Measurements from ENCODE around the gene AMOTL2.

AMOTL2 gene

DNA sequence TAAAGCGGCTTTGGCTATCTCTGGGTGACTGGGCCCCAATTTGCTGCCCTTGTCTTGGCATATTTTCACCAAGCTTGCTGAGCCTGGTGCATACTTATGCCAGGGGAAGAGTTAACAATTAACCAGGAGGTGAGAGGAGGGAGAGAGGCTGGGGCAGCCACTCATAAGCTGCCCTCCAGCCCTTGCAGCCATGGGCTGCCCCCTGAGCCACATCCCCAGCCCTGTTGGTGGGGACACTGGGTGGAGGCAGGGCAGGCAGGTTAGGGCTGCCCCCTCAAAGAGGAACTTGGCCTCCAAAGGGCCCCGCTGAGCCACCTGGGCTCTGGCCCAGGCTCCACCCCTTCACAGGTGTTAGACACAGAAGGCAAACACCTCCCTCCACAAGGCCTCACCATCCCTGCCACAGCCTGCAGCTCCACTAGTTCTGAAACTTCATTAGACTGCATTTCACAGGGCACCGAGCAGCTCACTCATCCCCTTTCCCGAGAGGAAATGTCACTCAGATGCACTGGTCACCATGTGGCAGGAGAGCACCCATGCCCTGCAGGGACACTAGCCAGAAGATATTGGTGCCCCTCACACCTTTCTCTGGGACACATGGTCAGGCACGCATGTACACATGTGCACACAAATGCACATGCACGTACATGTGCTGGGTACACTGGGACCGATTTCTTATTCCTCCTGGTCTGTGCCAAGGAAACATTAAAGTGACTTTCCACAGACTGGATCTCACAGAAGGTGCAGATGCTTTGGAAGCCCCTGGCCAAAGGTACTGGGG lies 20.2 kb downstream of the AMOTL2 start:
- DNase-seq (ENCODE audit: low read depth in 2 of 3, low spot score in 2 of 3), result no peak

DNA sequence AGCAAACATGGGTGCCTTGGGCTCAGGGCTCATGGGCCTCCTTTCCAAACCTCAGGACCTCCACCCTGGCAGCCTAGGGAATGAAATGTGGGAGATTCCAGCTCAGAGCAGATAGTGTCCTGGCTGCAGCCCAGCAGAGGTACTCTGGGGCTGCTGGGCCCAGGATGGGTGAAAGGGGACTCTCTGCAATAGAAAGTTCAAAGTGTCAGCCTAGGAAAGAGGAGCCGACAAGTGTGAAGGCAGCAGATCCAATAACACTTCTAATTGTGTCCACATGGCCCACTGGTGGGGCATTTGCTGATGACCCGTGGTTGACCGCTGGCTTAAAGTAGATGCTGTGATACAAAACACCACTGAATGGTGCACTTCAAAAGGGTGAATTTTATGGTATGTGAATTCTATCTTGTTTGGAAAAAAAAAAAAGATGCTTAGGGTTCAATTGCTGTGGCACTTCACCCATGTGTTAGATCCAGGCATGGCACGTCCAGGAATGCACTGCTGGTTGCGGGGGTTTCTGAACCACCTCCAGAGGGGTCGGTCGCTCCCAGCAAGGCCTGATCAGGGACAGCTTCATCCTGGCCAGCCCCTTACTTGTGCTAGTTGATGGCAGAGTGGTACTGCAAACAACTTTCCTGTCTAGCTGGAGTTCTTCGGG lies 20.9 kb downstream of the AMOTL2 start:
- no peak for DNase-seq (ENCODE audit: low read depth in 2 of 3, low spot score in 2 of 3)

- DNase-seq (ENCODE audit: low read depth in 2 of 3, low spot score in 2 of 3), result no peak
These were observed 22.1 kb downstream of the AMOTL2 start for GRCh38 chr3:134352031-134352671.

GRCh38 chr3:134351427-134351826 lies 22.8 kb downstream of the AMOTL2 start:
- no peak for DNase-seq (ENCODE audit: low read depth in 2 of 3, low spot score in 2 of 3)

DNA sequence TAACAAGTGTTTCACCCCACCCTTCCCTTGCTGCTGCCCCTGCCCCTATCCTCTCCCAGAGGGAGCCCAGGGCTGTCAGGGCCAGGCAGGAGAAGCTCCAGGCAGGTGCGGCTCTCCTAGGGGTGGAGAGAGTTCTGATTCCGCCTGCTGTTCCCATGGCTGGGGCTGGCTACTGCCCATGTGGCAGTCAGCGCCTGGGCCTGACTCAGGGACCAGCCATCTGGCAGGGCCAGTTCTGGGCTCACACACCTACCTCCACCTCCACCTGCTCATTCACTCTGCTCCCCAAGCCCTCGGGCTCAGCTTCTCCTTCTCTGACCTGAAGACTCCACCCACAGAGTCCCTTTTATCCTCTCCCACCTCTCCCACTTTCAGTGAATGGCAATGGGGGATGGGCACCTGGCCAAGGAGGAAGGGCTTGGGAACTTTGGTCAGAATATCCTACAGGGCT lies 23.4 kb downstream of the AMOTL2 start:
- DNase-seq (ENCODE audit: low read depth in 2 of 3, low spot score in 2 of 3), result no peak

DNA sequence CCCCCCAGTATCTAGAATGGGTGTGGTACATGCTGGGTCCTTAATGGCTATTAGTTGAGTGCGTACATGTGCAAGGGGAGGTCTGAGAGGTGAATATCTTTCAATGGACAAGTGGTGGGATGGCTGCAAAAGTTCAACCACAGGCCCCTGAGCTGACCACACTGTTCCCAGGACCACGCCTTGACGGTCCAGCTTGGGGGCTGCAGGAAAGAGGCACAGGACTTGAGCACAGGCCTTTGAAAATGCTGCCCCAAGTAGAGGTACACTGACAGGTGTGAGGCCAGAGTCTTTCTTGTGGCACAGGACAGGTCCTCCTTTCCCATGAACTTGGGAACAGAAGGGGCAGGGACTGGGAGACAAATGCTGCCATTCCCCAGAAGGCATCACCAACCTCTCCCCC lies 24.0 kb downstream of the AMOTL2 start:
- DNase-seq (ENCODE audit: low read depth in 2 of 3, low spot score in 2 of 3), result no peak

DNA sequence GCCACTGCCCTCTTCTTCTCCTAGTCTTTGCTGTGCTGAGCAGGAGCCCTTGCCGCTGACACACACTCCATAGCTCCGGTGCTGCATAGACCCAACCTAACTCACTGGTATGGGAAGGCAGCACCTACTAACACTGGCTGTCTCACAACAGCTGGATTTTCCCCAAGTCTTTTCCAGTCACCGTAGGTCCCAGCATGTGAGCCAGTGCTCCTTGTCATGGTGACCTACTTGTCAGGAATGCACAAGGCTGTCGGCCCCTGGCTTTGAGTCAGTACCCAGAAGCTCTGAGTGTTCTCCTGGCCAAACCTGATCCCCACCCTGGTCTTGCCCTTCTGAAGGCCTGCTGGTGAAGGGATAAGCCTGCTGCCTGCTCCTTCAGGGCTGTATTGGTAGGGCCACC lies 25.7 kb downstream of the AMOTL2 start:
- no peak for DNase-seq (ENCODE audit: low read depth in 2 of 3, low spot score in 2 of 3)

DNA sequence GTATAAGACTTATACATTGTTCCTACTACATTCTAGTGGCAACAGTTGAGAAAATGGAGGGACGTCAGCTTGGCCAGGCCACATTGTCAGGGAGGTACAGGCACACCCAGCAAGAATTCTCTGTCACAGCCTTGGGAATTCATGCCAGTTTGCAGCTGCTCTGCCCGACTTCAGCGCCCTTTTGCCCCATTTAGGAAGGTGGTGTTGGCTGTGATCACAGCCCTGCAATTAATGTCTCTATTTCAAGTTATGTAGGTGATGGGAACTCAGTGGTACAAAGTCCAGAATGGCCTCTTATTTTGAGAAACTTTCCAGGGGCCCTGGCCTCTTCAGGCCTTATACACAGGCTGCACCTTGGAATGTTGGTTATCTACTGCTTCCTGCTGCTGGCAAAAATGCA lies 26.7 kb downstream of the AMOTL2 start:
- DNase-seq (ENCODE audit: low read depth in 2 of 3, low spot score in 2 of 3), result no peak

DNA sequence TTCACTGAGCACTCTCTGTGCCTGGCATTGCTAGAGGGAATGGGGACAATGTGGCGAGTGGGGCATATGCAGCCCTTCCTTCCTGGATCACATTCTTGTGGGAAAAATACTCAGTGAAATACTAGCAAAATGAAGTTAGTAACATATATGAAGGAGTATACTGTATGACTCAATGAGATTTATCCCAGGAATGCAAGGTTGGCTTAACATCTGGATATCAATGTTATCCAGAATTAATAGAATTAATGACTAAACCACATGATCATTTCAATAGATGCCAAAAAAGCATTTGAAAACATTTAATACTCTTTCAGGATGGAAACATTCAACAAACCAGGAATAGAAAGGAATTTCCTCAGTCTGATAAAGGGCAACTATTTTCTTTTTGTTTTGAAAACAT lies 27.5 kb downstream of the AMOTL2 start:
- DNase-seq (ENCODE audit: low read depth in 2 of 3, low spot score in 2 of 3), result no peak

DNA sequence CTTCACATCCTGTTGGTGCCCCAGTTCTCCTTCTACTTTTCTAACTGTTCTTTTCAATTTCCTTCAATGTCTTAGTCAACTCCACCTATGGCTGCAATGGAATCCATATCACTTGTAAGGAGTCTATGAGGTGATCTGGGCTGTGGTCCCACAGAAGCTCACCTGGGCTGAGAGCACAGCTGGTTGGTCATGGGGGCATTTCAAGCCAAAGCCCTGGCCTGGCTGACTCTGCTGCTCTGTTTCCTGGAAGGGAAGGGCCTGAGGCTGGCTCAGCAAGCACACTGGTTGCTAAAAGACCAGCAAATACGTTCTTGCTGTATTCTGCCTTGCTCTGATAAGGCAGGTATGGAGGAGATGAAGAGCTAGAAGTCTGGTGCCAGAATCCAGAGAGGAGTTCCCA lies 29.0 kb downstream of the AMOTL2 start:
- no peak for DNase-seq (ENCODE audit: low read depth in 2 of 3, low spot score in 2 of 3)

DNA sequence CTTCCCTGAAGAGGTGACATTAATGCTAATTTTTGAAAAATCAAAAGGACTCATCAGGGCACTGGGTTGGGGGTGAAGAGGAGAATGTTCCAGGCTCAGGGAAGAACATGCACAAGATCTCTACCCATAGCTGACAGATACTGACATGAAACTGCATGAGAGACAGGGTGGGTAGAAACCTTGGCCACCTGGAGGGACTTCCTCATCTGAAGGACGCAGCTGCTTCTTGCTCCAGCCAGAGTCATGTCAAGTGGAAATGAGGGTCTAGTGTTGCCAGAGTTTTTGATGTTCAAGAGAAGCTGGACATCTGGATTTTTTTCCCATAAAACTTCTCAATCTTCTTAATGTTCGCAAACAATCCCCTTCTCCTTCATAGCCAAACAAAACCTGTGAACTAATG lies 29.7 kb downstream of the AMOTL2 start:
- no peak for DNase-seq (ENCODE audit: low read depth in 2 of 3, low spot score in 2 of 3)

DNA sequence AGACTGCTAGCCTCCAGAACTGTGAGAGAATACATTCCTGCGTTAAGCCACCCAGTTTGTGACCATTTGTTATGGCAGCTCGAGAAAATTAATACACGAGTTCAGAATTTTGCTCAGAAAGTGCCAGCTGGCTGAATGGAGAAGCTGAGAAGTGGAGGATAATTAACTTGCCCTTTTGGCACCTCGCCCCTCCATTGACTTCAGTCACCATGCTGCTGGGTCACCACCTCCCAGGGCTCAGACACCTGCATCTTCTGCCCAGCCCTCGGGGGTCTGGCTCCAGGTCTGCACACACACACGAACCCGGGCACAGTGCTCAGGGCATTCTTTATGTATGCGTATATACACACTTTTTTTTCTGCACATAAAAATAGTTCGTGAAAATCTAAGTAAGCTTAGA lies 32.0 kb downstream of the AMOTL2 start:
- DNase-seq (ENCODE audit: low read depth in 2 of 3, low spot score in 2 of 3), result no peak

GRCh38 chr3:134341389-134341788 lies 32.9 kb downstream of the AMOTL2 start:
- DNase-seq (ENCODE audit: low read depth in 2 of 3, low spot score in 2 of 3), result no peak

DNA sequence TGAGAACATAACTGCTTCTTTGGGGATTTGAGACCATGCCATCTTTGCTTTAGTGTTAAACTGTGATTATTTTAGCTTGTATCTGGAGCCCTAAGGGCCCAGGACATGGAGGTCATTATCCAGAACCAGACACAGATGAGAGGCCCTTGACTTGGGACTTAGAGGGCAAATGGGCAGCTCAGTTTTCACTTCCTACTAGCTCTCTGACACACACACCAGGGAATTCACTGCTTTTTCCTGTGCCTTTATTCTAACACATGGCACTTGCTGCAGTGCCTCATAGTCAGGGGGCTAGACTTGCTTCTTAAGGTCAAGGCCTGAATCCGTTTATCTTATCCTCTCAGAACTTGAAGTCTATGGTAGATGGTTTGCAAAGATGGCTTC lies 33.3 kb downstream of the AMOTL2 start:
- DNase-seq (ENCODE audit: low read depth in 2 of 3, low spot score in 2 of 3), result no peak

DNA sequence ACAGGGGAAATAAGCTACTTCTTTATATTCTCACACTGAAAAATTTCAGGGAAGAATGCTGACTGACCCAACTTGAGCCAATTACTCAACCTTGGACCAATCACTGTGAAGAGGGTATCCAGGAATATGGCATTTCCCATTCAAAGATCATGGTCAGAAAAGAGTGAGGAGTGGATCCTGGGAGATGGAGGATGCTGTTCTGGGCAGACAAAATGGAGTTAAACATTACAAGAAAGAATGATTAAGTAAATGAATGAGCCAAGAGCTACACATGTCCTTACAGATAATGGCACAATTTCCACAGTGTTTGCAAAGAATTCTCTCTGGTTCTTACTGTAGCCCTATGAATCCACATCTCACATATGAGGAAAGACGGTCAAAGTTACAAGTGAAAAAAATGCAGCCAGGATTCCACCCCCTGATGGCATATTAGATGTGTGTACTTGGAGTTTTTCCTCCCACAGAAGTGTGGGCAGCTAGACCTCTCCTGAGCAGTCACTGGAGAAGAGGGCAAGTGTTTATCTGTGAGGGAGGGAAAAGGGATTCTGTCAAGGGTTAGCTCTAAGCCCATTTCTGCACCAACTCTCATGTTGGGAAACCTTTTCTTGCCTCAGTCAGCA lies 33.8 kb downstream of the AMOTL2 start:
- DNase-seq (ENCODE audit: low read depth in 2 of 3, low spot score in 2 of 3), result no peak

DNA sequence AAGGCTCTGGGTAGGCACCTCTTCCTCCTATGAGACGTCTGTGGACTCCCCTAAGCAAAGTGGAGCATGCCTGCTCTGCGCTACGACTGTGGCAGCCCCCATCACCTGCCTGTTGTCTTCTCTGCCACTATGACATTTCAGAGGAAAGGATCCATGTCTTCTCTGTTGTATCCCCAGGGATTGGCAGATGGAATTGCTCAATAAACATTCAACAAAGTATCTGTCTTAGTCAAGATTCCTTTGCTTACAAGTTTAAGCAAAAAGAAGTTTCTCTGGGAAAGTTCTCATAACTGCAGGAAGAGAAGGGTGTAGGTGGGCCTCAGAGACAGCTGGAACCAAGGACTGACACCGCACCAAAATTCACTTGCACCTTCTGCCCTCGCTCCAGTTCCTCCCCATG lies 34.3 kb downstream of the AMOTL2 start:
- DNase-seq (ENCODE audit: low read depth in 2 of 3, low spot score in 2 of 3), result no peak

DNA sequence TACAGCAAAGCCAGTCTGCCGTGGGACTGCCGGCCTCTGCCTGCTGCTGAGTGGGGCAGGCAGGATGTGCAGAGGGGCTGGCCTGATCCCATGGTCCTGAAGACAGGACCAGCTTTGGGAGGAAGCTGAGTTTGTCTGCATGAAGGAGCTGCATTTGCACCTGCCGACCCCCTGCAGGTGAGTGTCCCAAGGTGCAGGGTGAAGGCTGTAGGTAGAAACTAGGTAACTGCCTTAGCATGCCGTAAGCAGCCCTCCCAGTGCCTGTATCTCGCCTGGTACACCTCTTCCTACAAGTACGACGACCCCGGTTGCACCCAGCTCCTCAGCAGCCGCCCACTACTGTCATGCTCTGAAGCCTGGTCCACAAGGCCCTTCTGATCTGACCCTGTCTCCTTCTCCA lies 34.9 kb downstream of the AMOTL2 start:
- DNase-seq (ENCODE audit: low read depth in 2 of 3, low spot score in 2 of 3), result no peak

DNA sequence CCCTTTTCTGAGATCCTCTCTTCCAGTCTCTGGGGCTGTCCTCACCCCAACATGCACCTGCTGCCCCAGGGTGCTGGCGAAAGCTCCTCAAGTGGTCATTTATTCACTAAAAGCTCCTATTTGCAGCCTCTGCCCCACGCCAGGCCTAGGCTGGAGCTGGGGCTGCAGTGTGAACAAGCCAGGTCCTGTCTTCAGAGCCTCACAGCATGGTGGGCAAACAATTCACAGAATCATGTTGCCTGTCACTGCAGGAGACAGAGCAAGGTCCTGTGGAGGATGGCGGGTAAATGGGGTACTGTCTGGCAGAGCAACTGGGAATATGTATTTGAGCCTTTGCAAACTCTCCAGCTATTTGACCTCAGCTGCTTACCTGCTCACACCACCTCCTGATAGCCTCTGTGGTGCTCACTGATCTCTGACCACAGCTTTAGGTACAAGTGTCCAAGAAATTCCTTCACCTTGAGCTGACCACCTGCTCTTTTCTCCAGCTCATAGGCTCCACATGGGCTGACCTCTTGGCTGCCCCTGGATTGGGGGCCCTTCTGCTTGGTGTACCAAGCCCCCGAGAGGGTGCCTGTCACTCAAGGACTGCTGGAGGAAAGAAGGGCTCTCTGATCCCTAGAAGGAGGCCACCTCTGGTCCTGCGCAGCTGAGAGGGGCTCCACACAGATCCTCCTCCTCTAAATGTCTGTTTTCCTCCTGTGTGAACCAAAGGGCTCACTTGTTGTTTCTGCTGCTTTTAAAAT lies 35.6 kb downstream of the AMOTL2 start:
- DNase-seq (ENCODE audit: low read depth in 2 of 3, low spot score in 2 of 3), result no peak

- DNase-seq (ENCODE audit: low read depth in 2 of 3, low spot score in 2 of 3), result no peak
These were observed 36.1 kb downstream of the AMOTL2 start for GRCh38 chr3:134338201-134338512.

DNA sequence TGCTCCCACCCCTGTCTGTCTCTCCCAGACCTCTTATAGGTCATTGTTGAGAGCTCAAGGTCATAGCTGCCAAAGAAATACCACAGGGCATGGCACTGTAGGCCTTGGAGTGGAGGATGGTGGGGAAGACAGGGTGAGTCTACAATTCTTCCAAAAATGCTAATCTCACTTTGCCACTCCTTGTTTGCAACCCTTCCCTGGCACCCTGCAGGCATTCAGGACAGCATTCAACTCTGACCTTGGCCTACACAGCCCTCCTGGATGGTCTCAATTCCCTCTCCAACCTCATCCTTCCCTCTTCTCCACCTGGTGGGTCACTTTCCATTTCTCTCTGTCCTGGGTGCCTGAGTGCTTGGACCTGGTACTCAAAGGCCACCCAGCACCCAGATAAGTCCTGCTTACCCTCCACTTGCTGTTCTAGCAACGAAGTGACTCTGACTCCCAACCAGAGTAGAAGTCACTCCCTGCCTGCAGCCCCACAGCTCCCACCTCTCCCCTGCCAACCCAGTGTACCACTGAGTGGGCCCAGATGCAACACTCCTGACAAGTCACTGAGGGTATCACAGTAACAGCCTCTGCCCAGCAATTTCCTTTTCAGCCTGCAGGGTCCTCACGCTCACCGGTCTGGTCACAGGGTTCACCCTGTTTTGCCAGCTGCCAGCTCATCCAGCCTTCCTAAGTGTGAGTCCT lies 36.6 kb downstream of the AMOTL2 start:
- no peak for DNase-seq (ENCODE audit: low read depth in 2 of 3, low spot score in 2 of 3)

- no peak for DNase-seq (ENCODE audit: low read depth in 2 of 3, low spot score in 2 of 3)
These were observed 37.2 kb downstream of the AMOTL2 start for GRCh38 chr3:134337071-134337482.
